SK-MEL-5 (cell line): ENCODE results near the gene FURIN. TPM values are rescaled to one million over a fixed set of nuclear protein-coding genes. Genes with fewer than 3 reads are reported as not detected.
"Not testable (repeated sequence)": the region's sequence is repeated elsewhere in the genome, so short reads cannot be mapped to it uniquely, and the experiment has no call there.

ENCODE experiments used
- DNase-seq: peaks from one replicate; pipeline ENCODE4 v3.0.0-alpha.2; 2016; ENCODE audit warnings: low read depth, low spot score
- in situ Hi-C: cut with HindIII; loops from 2 replicates; pipeline ENCODE4 v1.10.0; 2016; ENCODE audit warnings: low sequenced_read_pairs, high pct_unique_total_duplicates, low pct_unique_long_range_greater_than_20kb
- polyA plus RNA-seq, 2 experiments: library from polyadenylated mRNA; depleted of rRNA; stranded (reverse); fragments of >200 nt; gene quantifications; 2 replicates each; pipeline ENCODE4 v1.2.3, GENCODE V29; 2015
- total RNA-seq: library from RNA; depleted of rRNA; stranded (reverse); fragments of >200 nt; shearing (Covaris generic); gene quantifications from 2 replicates; pipeline ENCODE4 v1.2.3, GENCODE V29; 2014; rRNA removed

The FURIN gene
- 38.3 and 40.7 TPM in 2 replicates for total RNA-seq
- 133 and 175 TPM in 2 replicates for polyA plus RNA-seq (2015; cell fraction: cytosol; rRNA removed)
- 26.5 and 29.4 TPM in 2 replicates for polyA plus RNA-seq (2015; cell fraction: nucleus; rRNA removed)

DNA sequence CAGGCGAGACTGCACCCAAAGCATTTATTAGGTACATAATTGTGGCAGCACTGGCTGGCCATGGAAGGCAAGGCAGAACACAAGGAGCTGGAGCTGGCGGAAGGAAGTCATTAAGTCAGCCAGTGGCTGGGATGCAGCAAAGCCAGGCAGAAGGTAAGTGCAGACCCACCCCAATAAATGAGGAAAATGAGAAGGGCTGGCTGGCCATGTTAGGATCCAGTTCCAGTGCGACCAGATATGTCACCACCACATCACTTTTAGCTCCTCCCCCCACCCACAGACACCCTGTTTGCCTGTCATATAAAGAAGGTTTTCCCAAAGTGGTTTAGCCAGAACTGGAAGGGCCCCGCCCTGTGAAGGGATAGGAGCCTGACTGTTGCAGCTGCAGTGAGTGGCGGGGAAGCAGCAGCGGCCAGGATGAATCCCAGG, at the start of gene FURIN:
TSS of gene FURIN (plus strand) at position 328 of the 429 bp plus-strand sequence. CDS start 7,153 bp downstream, outside the sequence.
- in situ Hi-C loops, result no loop called here
- no peak for DNase-seq

- DNase-seq, result no peak
- in situ Hi-C loops, result no loop called here
Measured at GRCh38 chr15:90819390-90819789, 49.0 kb upstream of the FURIN start.

- in situ Hi-C loops, result no loop called here
- no peak for DNase-seq
Measured at GRCh38 chr15:90819850-90820249, 48.5 kb upstream of the FURIN start.

DNA sequence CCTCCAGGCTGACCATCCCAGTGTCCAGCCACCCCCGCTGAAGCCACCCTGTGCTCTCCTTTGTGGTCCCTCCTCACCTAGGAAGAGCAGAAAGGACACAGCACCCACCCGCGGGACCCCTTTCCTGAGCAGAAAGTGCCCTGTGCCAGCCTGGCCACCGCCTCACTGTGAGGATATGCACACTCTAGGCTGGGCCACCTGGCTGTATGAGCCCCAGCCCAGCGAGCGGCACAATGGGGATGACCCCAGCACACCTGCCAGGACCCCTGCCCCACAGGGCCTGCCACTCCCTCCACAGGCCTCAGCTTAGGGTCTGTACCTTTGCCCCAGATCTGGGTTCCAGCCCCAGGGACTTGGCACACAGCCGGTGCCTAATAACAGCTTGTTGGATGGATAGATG, 47.9 kb upstream of the FURIN start:
- in situ Hi-C loops, result no loop called here
- DNase-seq, result no peak

DNA sequence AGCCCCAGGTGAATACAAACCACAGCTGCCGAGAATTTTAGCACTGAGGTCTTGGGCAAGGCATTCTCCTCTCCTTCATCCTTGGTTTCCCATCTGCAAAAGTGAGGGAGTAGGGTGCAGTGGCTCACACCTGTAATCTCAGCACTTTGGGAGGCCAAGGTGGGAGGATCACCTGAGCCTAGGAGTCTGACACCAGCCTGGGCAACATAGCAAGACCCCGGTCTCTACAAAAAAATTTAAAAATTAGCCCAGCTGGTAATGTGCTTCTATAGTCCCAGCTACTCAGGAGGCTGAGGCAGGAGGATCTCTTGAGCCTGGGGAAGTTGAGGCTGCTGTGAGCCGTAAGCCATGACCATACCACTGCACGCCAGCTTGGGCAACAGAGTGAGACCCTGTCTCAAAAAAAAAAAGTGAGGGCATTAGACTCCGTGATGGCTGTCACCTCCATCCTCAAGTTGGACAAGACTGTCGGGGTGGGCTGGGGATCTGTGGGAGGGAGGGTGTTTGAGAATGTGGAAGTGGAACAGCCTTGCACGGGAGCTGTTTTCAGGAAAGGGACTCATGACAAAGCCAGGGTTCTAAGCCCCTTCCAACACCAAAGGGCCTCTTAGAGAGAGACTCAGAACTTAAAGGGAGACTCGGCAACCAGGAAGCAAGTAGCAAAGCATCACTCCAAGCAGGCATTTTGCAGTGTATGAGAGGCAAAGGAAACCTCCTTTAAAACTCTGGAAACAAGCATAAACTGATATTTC, 46.0 kb upstream of the FURIN start:
- in situ Hi-C loops, result no loop called here
- DNase-seq, result no peak

DNA sequence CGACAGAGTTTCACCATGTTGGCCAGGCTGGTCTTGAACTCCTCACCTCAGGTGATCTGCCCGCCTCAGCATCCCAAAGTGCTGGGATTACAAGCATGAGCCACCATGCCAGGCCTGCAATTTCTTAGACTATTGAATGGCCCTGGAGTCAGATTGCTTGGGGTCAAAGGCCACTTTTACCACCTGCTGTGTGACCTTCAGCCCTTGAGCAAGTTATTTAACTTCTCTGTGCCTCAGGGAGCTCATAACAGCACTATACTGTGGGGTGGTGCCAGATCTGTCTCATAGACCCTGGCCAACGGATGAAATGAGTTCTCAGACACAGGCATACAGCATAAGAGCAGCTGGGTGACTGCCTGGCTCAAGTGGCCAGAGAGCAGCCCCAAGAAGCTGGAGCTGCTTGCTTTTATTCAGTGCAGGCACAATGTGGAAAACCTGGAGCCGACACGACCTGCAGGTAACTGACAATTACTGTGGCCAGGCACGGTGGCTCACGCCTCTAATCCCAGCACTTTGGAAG, 44.9 kb upstream of the FURIN start:
- no peak for DNase-seq
- in situ Hi-C loops, result no loop called here

DNA sequence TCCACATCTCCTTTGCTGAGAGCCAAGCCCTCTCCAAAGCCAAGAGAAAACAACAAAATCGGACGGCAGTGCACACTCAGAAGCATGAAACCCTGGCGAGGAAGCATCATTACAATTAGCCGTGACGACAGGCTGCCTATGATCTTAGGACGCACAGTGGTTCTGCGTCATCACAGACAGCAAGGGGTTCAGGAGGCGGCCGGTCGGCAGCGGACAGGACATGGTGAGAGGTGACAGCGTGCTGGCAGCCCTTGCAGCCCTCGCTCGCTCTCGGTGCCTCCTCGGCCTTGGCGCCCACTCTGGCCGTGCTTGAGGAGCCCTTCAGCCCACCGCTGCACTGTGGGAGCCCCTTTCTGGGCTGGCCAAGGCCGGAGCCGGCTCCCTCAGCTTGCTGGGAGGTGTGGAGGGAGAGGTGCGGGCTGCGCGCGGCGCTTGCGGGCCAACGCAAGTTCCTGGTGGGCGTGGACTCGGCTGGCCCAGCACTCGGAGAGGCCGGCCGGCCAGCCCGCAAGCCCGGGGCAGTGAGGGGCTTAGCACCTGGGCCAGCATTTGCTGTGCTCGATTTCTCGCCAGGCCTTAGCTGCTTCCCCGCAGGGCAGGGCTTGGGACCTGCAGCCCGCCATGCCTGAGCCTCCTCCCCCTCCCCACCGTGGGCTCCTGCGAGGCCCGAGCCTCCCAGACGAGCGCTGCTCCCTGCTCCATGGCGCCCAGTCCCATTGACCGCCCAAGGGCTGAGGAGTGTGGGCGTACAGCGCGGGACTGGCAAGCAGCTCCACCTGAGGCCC, 43.1 kb upstream of the FURIN start:
- DNase-seq, in situ Hi-C loops: not testable (repeated sequence)

- in situ Hi-C loops, result not testable (repeated sequence)
Measured at GRCh38 chr15:90826206-90826885, 42.0 kb upstream of the FURIN start.

DNA sequence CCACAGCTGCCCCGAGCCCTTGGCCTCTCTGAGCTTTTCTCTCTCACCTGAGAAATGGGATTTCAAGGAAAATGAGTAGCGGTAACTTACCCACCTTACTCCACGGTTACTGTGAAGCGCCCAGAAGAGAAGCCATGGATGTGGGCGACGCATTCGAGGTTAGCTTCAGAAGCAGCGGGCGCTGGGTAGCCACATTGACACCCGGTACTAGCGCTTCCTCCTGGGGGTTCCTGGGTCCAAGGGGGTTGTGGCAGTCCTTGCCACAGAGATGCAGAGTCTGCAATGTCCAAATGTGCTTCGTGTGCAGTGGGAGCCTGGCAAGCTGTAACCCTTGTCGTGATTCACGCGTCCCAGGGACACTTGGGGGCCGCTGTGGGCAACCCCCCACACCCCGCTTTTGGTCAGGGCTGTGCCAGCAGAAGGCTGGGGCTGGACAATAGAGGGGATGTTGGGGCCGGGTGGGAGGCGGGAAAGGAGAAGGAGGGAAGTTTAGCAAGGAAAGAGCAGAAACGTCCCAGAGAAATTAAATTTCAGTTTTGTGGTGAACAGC, 41.4 kb upstream of the FURIN start:
- DNase-seq, result no peak
- in situ Hi-C loops, result no loop called here

More at GRCh38 chr15:90826206-90826885, 42.0 kb upstream of the FURIN start:
- not testable (repeated sequence) for DNase-seq

GRCh38 chr15:90828111-90828510, 40.3 kb upstream of the FURIN start:
- in situ Hi-C loops, result no loop called here
- DNase-seq, result no peak

GRCh38 chr15:90829126-90829525, 39.3 kb upstream of the FURIN start:
- DNase-seq, result no peak
- in situ Hi-C loops, result no loop called here

DNA sequence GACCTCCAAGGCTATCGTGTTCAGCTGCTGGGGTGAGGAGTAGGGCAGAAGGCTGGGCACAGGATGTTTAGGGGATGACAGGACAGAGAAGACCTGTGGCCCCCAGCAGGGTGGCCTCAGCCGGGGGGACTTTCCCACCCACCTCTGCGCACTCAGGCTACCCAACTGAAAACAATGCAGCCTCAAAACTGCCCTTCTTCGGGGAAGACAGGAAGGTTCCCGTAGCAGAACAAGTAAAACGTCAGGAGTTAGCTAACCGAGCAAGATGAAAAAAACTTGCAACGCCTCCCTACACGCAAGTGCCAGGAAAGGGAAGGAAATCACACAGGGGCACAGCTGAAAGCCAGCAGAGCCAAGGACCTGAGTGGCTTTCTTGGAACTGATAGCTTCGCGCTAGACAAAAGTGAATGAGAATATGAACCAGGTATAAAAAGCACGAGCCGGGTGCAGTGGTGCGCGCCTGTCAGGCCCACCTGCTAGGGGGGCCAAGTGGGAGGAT, 38.4 kb upstream of the FURIN start:
- no peak for DNase-seq
- in situ Hi-C loops, result no loop called here

DNA sequence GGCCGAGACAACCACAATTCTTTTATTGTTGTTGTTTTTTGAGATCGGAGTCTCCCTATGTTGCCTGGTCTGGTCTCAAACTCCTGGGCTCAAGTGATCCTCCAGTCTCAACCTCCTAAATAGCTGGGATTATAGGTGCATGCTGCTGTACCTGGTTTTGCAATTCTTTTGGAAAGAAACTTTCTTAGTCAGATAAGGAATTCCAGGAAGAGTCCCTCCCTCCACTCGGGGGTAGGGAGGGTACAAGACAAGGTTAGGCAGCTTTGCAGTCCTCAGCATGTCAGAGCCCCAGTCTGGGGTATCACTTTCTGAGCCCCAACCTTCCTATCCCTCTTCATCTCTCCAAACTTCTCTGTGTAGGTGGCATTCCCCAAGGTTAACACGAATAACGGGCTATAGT, 33.8 kb upstream of the FURIN start:
- DNase-seq, result no peak
- in situ Hi-C loops, result no loop called here

DNA sequence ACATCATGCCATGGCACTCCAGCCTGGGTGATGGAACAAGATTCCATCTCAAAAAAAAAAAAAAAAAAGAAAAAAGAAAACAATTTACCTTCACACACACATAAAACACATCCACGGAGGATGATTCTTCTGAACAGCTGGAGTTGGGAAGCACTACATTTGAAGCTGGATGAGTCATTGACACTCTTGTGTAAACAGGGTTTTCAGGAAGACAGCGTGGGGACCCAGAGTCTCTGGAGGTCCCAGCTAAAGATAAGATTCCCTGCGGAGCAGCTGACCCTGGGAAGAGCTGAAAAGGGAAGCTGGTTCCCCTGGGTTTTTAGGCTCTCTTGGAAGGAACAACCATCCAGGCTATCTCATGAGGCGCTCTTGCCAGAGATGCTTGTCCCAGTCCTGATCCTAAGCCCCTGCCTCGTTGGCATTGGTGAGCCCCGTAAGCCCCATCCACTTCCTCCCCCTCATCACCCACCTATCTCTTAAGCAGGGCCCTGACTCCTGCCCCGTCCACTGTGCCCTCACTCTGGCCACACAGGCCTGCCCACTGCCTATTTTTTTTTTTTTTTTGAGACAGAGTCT, 32.0 kb upstream of the FURIN start:
- no peak for DNase-seq
- in situ Hi-C loops, result no loop called here

GRCh38 chr15:90837094-90837493, 31.3 kb upstream of the FURIN start:
- in situ Hi-C loops, result no loop called here
- no peak for DNase-seq

DNA sequence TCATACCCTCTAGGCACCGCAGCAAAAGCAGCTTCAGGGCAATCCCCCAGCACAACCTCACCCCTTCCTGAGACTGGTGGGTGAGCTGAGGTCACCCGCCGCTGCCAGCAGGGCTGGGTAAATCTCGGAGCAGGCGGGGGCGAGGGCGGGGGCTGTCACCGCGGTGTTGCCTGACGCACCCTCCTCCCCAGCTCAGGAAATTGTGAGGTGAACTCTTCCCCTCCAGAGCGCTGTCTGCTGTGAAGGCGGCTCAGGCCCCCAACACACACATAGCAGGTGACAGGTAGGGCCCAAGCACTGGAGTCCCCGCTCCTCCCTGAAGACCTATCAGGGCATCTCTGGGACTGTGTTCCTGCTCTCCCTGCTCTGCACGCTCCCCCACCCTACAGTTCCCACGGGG, 30.2 kb upstream of the FURIN start:
- no peak for DNase-seq
- in situ Hi-C loops, result no loop called here

DNA sequence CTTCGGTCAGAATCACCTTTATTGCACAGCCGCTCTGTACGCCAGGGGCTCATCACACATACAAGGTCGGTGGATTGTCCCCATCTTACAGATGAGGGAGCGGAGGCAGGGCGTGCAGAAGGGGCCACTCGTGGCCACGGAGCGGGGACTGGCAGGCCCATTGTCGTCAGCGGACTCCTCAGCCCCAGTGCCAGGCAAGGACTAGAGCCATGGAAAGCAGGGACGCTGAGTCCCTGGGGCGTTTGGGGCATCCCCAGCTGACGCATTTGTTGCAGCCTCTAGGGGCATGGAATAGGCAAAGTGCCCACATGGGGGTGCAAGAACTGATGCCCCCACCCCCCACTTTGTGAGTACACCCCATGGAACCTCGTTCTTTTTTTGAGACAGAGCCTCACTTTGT, 29.8 kb upstream of the FURIN start:
- in situ Hi-C loops, result no loop called here
- no peak for DNase-seq
